Neural progenitor cell (in vitro differentiated cells): ENCODE measurements around the gene SNX30. TPM values are rescaled to one million over a fixed set of nuclear protein-coding genes. Genes with fewer than 3 reads are reported as not detected.

Experiments
- DNase-seq: peaks from one replicate; pipeline ENCODE4 v3.0.0-alpha.2; 2016; ENCODE audit warnings: low spot score
- H2AFZ ChIP-seq: fragments of 200-600 bp; sonication (generic); replicated peaks from 2 replicates; pipeline ENCODE4 v1.6.1; 2016; ENCODE audit warnings: antibody characterized with exemption
- H3F3A ChIP-seq: fragments of 200-600 bp; sonication (generic); 2 replicates; pipeline ENCODE4 v1.6.1; 2016; ENCODE audit warnings: antibody characterized with exemption, low read depth
- H3K27ac ChIP-seq: fragments of 200-600 bp; sonication (generic); 2 replicates; pipeline ENCODE4 v1.5.1; 2016; ENCODE audit warnings: mild to moderate bottlenecking
- H3K27me3 ChIP-seq: fragments of 200-600 bp; sonication (generic); 2 replicates; pipeline ENCODE4 v1.6.1; 2016; ENCODE audit warnings: mild to moderate bottlenecking, moderate library complexity
- H3K36me3 ChIP-seq: fragments of 200-600 bp; sonication (generic); 2 replicates; pipeline ENCODE4 v1.5.1; 2016
- H3K4me1 ChIP-seq: fragments of 200-600 bp; sonication (generic); 2 replicates; pipeline ENCODE4 v1.6.1; 2016; ENCODE audit warnings: mixed run types
- H3K4me2 ChIP-seq: fragments of 200-600 bp; sonication (generic); 2 replicates; pipeline ENCODE4 v1.6.1; 2016
- H3K4me3 ChIP-seq: fragments of 200-600 bp; sonication (generic); 2 replicates; pipeline ENCODE4 v1.5.1; 2016
- H3K79me2 ChIP-seq: fragments of 200-600 bp; sonication (generic); 2 replicates; pipeline ENCODE4 v1.6.1; 2016; ENCODE audit warnings: low read depth
- H3K9ac ChIP-seq: fragments of 200-600 bp; sonication (generic); 2 replicates; pipeline ENCODE4 v1.6.1; 2016
- H3K9me3 ChIP-seq: fragments of 200-600 bp; sonication (generic); 2 replicates; pipeline ENCODE4 v1.5.1; 2016; ENCODE audit warnings: low read depth
- H4K20me1 ChIP-seq: fragments of 200-600 bp; sonication (generic); 2 replicates; pipeline ENCODE4 v1.6.1; 2016; ENCODE audit warnings: low read depth
- H3K27ac Mint-ChIP-seq: 3 replicates; pipeline ENCODE4 v1.8.0; 2021; ENCODE audit warnings: mixed read lengths
- H3K27me3 Mint-ChIP-seq: 2 replicates; pipeline ENCODE4 v1.8.0; 2022; ENCODE audit warnings: low read depth, mild to moderate bottlenecking, inconsistent platforms, moderate library complexity, mixed read lengths; ENCODE audit not compliant: insufficient read depth
- H3K36me3 Mint-ChIP-seq: 3 replicates; pipeline ENCODE4 v1.8.0; 2021; ENCODE audit warnings: mixed read lengths
- H3K4me1 Mint-ChIP-seq: 3 replicates; pipeline ENCODE4 v1.8.0; 2021; ENCODE audit warnings: mixed read lengths
- H3K4me3 Mint-ChIP-seq: 3 replicates; pipeline ENCODE4 v1.8.0; 2021; ENCODE audit warnings: mild to moderate bottlenecking, moderate library complexity, mixed read lengths
- H3K9me3 Mint-ChIP-seq: 3 replicates; pipeline ENCODE4 v1.8.0; 2020; ENCODE audit warnings: mixed read lengths
- EZH2 ChIP-seq: fragments of 200-600 bp; sonication (generic); IDR thresholded peaks from 2 replicates; pipeline ENCODE4 v1.6.1; 2017; ENCODE audit warnings: antibody characterized with exemption, mild to moderate bottlenecking, moderate library complexity
- EZH2phosphoT487 ChIP-seq: fragments of 200-600 bp; sonication (generic); IDR thresholded peaks from 2 replicates; pipeline ENCODE4 v1.6.1; 2017; ENCODE audit warnings: antibody characterized with exemption
- total RNA-seq: library from RNA; depleted of rRNA; stranded (reverse); fragments of >200 nt; gene quantifications from 2 replicates; pipeline ENCODE4 v1.2.3, GENCODE V29; 2015; ENCODE audit warnings: low replicate concordance
- TF ChIP-seq, protein P1 (sequence below): fragments of 200-600 bp; sonication (generic); IDR thresholded peaks from 2 replicates; pipeline ENCODE4 v1.5.1; 2017; ENCODE audit warnings: antibody characterized with exemption, mild to moderate bottlenecking

The SNX30 gene
- total RNA-seq, 1 donor from 2014 or later, result 19.9 TPM

DNA sequence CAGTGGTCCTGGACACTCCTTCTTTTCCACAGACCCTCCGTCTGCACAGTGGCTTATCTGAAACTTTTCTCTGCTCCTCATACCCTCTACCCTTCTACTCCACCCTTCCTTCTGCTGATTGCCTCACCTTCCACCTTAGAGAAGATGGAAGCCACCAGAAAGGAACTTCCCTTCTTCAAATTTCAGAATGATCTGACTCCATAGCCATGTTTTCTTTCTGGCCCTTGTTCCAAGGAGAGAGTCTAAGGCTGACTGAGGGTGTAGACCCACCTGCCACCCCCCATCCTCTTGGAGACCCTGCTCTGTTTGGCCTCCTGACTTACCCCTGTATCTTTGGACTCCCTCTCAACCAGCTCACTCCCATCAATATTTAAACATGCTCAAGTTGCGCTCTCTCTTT is 7.4 kb downstream of the SNX30 start:
- Histone ChIP-seq H3K79me2 (peaks cover 20% of the 10 kb centered on the region), H4K20me1 (peaks cover 7% of the 10 kb centered on the region), H3K27ac (no peak overlapping the region), H2AFZ (no peak overlapping the region), H3K4me3 (no peak overlapping the region), H3K4me1 (peaks cover 3% of the 10 kb centered on the region), H3K27me3 (no peaks in the 10 kb centered on the region), H3K4me2 (no peak overlapping the region), H3F3A (no peaks in the 10 kb centered on the region), H3K9ac (no peak overlapping the region), H3K9me3 (no peaks in the 10 kb centered on the region), H3K36me3 (no peaks in the 10 kb centered on the region)
- H3K27me3 Mint-ChIP-seq, result peaks cover 5% of the 10 kb centered on the region
- no peaks in the 10 kb centered on the region for H3K9me3 Mint-ChIP-seq
- H3K36me3 Mint-ChIP-seq, result no peaks in the 10 kb centered on the region
- peaks cover 14% of the 10 kb centered on the region for H3K4me1 Mint-ChIP-seq
- no peak overlapping the region for H3K27ac Mint-ChIP-seq
- TF ChIP-seq, protein P1, sequence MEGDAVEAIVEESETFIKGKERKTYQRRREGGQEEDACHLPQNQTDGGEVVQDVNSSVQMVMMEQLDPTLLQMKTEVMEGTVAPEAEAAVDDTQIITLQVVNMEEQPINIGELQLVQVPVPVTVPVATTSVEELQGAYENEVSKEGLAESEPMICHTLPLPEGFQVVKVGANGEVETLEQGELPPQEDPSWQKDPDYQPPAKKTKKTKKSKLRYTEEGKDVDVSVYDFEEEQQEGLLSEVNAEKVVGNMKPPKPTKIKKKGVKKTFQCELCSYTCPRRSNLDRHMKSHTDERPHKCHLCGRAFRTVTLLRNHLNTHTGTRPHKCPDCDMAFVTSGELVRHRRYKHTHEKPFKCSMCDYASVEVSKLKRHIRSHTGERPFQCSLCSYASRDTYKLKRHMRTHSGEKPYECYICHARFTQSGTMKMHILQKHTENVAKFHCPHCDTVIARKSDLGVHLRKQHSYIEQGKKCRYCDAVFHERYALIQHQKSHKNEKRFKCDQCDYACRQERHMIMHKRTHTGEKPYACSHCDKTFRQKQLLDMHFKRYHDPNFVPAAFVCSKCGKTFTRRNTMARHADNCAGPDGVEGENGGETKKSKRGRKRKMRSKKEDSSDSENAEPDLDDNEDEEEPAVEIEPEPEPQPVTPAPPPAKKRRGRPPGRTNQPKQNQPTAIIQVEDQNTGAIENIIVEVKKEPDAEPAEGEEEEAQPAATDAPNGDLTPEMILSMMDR, result no peak
- no peak for TF ChIP-seq EZH2phosphoT487
- TF ChIP-seq EZH2, result no peak
- H3K4me3 Mint-ChIP-seq, result no peak overlapping the region
- no peak for DNase-seq

DNA sequence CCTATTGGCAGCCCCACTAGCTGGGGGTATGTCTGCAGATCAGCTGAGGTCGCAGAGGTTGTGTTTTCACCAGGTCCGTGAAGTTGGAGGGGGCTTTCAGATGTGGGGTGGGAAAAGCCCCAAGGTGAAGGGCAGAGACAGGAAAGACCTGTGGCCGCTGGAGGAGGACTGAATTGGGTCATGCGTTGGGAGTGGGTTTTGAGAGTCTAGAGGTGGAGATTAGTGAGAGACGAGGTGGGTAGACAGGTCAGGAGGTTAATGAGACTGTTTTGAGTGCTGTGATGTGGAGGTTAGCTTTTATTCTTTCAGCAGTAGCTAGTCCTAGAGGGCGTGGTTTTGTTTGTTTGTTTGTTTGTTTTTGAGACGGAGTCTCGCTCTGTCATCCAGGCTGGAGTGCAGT is 10.3 kb downstream of the SNX30 start:
- Histone ChIP-seq H3K27me3 (no peaks in the 10 kb centered on the region), H3K27ac (no peak overlapping the region), H2AFZ (no peak overlapping the region), H3K4me3 (no peak overlapping the region), H3K79me2 (peaks cover 14% of the 10 kb centered on the region), H4K20me1 (peaks cover 7% of the 10 kb centered on the region), H3K36me3 (no peaks in the 10 kb centered on the region), H3K9ac (no peak overlapping the region), H3K9me3 (no peaks in the 10 kb centered on the region), H3K4me2 (no peak overlapping the region), H3F3A (peaks cover 11% of the 10 kb centered on the region), H3K4me1 (peaks cover 16% of the 10 kb centered on the region)
- Mint-ChIP-seq H3K4me3 (no peak overlapping the region), H3K36me3 (no peaks in the 10 kb centered on the region), H3K4me1 (peaks cover 12% of the 10 kb centered on the region), H3K27me3 (peaks cover 1% of the 10 kb centered on the region), H3K27ac (no peak overlapping the region), H3K9me3 (no peaks in the 10 kb centered on the region)
- no peak for DNase-seq
- no peak for TF ChIP-seq EZH2phosphoT487
- no peak for TF ChIP-seq EZH2
- TF ChIP-seq, protein P1, result no peak

DNA sequence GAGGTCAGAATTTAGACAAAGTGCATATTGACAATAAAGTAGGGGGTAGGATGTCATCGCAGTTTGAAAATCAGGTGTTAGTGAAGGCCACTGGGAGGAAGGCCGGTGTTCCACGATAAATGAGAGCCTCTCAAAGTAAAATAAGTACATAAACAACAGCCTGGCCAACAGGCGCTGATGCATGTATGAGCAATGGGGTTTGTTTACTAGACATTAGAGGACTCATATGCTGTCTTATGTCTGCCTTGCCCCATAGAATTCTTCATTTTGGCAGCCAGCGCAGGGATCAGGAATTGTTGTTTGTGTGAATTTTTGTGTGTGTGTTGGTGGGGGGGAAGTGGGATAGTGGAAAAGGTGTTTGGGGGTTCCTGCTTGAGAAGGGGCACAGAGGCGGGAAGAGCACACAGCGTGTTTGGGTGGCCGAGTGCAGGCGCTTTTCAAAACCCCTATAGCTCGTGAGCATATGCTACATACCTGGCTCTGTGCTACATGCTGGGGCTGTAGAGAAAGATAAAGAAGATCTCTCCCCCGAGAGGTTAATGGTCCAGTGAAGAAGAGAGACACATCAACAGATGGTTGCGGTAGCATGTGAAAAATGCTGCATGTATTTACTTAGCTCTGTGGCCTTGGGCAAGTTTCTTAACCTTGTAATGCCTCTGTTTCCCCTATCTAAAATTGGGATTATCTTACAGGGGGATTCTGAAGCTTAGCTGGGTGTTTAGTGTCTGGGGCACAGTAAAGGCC is 11.5 kb downstream of the SNX30 start:
- Histone ChIP-seq H3K9me3 (no peaks in the 10 kb centered on the region), H2AFZ (no peak overlapping the region), H3K4me1 (peaks cover 16% of the 10 kb centered on the region), H3K27ac (no peak overlapping the region), H3K27me3 (no peaks in the 10 kb centered on the region), H3K79me2 (peaks cover 14% of the 10 kb centered on the region), H3F3A (peaks cover 11% of the 10 kb centered on the region), H3K4me2 (no peak overlapping the region), H3K36me3 (no peaks in the 10 kb centered on the region), H3K4me3 (no peak overlapping the region), H4K20me1 (peaks cover 7% of the 10 kb centered on the region), H3K9ac (no peak overlapping the region)
- Mint-ChIP-seq H3K4me3 (no peak overlapping the region), H3K4me1 (peaks cover 12% of the 10 kb centered on the region), H3K27me3 (no peaks in the 10 kb centered on the region), H3K9me3 (peaks cover 6% of the 10 kb centered on the region), H3K36me3 (no peaks in the 10 kb centered on the region), H3K27ac (no peak overlapping the region)
- TF ChIP-seq EZH2phosphoT487 (no peak), EZH2 (no peak)
- TF ChIP-seq, protein P1, result no peak
- no peak for DNase-seq
